NCI-H526 (cell line): ENCODE data around the gene ZNF727.
"Not testable (repeated sequence)": the region's sequence is repeated elsewhere in the genome, so short reads cannot be mapped to it uniquely, and the experiment has no call there.

ENCODE experiments used
- DNase-seq, 2 experiments: peaks; one replicate each; lab custom pipeline; 2025; lab: John Stamatoyannopoulos, UW

Gene ZNF727

GRCh38 chr7:64045301-64046040, at the start of gene ZNF727:
Gene ZNF727 (plus strand): TSS chr7:64045434. CDS start chr7:64045622, 188 bp downstream.
- DNase-seq, result peak; percentile 66 to 77

GRCh38 chr7:63998549-63998948, 46.7 kb upstream of the ZNF727 start, which contains the start of gene ZNF722:
Gene ZNF722 (plus strand): TSS chr7:63998849. CDS start chr7:63998962, 113 bp downstream.
- no peak for DNase-seq

- DNase-seq, result not testable (repeated sequence)
Observed at GRCh38 chr7:64015496-64015895, 29.7 kb upstream of the ZNF727 start.

- no peak for DNase-seq
Observed at GRCh38 chr7:64035388-64035787, 9.8 kb upstream of the ZNF727 start.

- no peak for DNase-seq
Observed at GRCh38 chr7:64037095-64037494, 8.1 kb upstream of the ZNF727 start.

GRCh38 chr7:64046041-64046389, 781 bp downstream of the ZNF727 start:
- no peak for DNase-seq

- DNase-seq, result not testable (repeated sequence)
Observed at GRCh38 chr7:64077837-64078698, 32.8 kb downstream of the ZNF727 start.

- no peak for DNase-seq
Observed at GRCh38 chr7:64078699-64078994, 33.4 kb downstream of the ZNF727 start.

- no peak for DNase-seq
Observed at GRCh38 chr7:64087501-64087900, 42.3 kb downstream of the ZNF727 start.

GRCh38 chr7:64088863-64089262, 43.6 kb downstream of the ZNF727 start:
- not testable (repeated sequence) for DNase-seq
